ENCODE results near the gene APOD.
"Not testable (repeated sequence)": the region's sequence is repeated elsewhere in the genome, so short reads cannot be mapped to it uniquely, and the experiment has no call there.

Gene APOD

GRCh38 chr3:195591852-195592251 lies 8.1 kb upstream of the APOD start:
- TF ChIP-seq, protein P1, sequence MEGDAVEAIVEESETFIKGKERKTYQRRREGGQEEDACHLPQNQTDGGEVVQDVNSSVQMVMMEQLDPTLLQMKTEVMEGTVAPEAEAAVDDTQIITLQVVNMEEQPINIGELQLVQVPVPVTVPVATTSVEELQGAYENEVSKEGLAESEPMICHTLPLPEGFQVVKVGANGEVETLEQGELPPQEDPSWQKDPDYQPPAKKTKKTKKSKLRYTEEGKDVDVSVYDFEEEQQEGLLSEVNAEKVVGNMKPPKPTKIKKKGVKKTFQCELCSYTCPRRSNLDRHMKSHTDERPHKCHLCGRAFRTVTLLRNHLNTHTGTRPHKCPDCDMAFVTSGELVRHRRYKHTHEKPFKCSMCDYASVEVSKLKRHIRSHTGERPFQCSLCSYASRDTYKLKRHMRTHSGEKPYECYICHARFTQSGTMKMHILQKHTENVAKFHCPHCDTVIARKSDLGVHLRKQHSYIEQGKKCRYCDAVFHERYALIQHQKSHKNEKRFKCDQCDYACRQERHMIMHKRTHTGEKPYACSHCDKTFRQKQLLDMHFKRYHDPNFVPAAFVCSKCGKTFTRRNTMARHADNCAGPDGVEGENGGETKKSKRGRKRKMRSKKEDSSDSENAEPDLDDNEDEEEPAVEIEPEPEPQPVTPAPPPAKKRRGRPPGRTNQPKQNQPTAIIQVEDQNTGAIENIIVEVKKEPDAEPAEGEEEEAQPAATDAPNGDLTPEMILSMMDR (conservative IDR thresholded peaks at IDR 0.05; ENCODE audit: low read depth, low read length): no peak
- no peak overlapping the region for H3K4me3 ChIP-seq (ENCODE audit: low read length)
- no peak for DNase-seq (ENCODE audit: low read depth)

DNA sequence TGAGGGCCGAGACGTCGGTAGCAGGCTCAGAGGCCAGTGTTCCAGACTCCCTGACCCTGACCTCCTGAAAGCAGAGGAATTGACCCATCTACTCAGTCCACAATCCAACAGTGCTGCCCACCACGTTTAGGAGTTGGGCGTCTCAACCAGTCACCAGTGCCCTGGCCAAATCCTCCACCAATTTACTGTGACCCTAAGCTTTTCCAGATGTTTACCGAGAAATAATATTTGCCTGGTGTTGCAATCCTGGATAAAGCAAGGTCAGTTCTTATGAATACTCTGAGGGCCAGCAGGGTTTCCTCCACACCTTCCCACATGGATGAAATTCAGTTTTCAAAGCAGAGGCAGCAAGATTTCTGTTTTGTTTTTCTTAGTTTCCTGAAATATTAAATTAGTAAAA lies 7.5 kb upstream of the APOD start:
- TF ChIP-seq, protein P1 (conservative IDR thresholded peaks at IDR 0.05; ENCODE audit: low read depth, low read length): no peak
- no peak overlapping the region for H3K4me3 ChIP-seq (ENCODE audit: low read length)
- no peak for DNase-seq (ENCODE audit: low read depth)

DNA sequence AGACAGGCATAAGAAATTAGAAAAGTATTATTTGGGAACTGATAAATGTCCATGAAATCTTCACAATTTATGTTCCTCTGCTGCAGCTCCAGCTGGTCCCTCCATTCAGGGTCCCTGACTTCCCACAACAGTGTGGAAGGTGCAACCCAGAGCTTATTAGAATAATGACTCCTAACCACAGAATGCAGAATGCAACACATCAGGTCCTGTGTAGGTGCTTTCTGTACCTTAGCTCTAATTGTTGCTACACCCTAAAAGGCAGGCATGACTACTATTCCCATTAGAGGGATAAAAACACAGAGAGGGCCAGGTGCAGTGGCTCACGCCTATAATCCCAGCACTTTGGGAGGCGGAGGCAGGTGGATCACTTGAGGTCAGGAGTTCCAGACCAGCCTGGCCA lies 6.6 kb upstream of the APOD start:
- not testable (repeated sequence) for H3K4me3 ChIP-seq (ENCODE audit: low read length)

DNA sequence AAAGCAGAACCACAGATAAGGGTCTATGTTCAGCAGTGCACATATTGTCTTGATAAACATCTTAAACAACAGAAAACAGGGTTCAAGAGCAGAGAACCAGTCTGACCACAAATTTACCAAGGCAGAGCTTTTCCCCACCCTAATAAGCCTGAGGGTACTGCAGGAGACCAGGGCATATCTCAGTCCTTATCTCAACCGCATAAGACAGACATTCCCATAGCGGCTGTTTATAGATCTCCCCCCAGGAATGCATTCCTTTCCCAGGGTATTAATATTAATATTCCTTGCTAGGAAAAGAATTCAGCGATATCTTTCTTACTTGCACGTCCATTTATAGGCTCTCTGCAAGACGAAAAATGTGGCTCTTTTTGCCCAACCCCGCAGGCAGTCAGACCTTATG lies 6.1 kb upstream of the APOD start:
- DNase-seq (ENCODE audit: low read depth); H3K4me3 ChIP-seq (ENCODE audit: low read length): not testable (repeated sequence)

More for the DNA sequence above, 6.6 kb upstream of the APOD start:
- not testable (repeated sequence) for DNase-seq (ENCODE audit: low read depth)

DNA sequence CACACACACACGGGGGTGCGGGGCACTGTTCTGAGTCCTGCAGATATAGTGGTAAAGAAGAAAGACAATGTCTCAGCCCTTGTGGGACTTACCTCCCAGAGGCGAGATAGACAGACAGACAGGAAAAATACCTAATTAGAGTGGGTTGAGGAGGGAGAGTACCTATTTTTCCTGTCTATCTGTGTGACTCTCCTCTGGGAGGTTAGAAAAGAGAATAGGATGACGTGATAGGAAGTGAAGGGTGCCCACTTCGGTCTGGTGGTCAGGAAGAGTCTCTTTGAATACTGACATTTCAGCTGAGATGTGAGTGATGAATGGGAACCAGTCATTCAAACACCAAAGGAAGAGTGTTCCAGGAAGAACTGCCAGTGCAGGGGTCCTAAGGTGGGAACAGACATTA lies 4.1 kb upstream of the APOD start:
- no peak overlapping the region for H3K4me3 ChIP-seq (ENCODE audit: low read length)
- no peak for DNase-seq (ENCODE audit: low read depth)
- TF ChIP-seq, protein P1 (conservative IDR thresholded peaks at IDR 0.05; ENCODE audit: low read depth, low read length): no peak

- no peak overlapping the region for H3K4me3 ChIP-seq (ENCODE audit: low read length)
- DNase-seq (ENCODE audit: low read depth): no peak
- TF ChIP-seq, protein P1 (conservative IDR thresholded peaks at IDR 0.05; ENCODE audit: low read depth, low read length): no peak
Observed at GRCh38 chr3:195587406-195587805, 3.7 kb upstream of the APOD start.

DNA sequence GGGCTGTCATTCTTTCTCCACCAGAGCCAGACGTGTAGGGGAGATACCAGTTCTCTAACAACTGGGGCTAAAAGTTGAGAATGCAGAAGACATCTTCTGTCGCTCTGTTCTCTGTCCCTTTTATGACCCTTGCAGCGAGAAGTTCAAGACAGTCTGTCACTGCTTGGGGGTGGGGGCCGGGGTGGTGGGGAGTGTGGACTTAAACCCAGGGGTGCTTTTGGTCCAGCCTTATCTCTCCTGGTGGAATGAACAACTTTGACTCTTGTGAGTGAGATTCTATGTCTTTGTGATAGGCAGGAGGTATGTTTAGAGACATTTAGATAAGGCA lies 767 bp upstream of the APOD start:
- H3K4me3 ChIP-seq (ENCODE audit: low read length): no peak overlapping the region
- no peak for DNase-seq (ENCODE audit: low read depth)
- TF ChIP-seq, protein P1 (conservative IDR thresholded peaks at IDR 0.05; ENCODE audit: low read depth, low read length): no peak

DNA sequence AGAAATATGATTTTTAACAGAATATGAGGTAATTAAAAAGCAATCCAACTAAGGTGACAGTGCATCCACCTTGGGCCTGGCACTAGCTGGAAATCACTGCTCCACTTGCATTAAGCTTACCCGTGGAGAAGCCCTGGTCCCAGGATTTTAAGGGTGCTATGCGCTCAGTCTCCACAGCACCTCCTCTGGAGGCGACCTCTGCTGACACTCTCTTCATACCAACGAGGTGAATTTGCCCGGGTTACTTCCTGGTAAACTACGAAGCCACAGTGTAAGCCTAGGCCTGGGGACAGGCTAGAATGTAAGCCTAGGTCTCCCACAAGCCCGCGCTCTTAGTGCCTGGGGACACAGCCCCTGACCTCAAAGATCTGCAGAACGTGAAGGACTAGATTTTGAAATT lies 793 bp downstream of the APOD start:
- no peak for DNase-seq (ENCODE audit: low read depth)
- H3K4me3 ChIP-seq (ENCODE audit: low read length): no peak overlapping the region
- TF ChIP-seq, protein P1 (conservative IDR thresholded peaks at IDR 0.05; ENCODE audit: low read depth, low read length): no peak
